Measurements from ENCODE around the gene GRID1.
A peak's percentile ranks its signal among the peaks of the same experiment; 100 is the strongest.

Gene GRID1

DNA sequence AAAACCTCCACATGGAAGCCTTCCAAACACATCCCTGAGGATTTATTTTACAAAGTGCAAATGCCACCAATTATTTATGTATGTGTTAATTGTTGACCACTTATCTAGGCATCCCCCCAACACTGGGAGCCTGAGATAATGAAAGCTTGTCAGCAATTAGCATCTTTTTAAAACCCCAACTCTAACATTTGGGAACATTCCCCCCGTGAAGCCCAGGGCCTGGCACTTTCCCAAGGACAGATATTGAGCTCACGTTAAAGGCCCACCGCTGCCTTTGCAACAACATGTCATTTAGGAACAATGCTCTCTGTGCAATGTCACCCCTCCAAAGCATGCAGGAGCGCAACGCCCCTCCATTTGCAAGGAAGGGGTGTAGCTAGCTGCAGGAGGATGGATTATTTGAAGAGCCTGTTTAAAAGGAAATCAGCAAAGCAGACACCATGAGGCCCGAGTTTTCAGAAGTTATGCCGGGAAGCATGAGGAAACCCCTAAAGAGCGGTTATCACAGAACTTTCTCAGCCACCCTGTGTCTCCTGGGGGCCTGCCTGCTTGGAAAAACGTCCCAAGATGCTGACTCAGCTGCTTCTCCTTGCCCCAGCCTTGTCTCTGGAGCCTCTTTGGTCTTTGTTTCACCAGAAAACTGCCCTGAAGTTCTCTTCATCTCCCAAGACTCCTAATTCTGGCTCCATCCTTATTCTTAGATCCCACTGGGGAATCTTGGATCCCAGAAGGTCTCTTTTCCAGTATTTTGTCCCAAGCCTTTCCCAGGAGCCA lies 444.1 kb downstream of the GRID1 start:
- H3K27ac ChIP-seq, result no peak overlapping the region
- H3K4me3 ChIP-seq, result no peak overlapping the region

DNA sequence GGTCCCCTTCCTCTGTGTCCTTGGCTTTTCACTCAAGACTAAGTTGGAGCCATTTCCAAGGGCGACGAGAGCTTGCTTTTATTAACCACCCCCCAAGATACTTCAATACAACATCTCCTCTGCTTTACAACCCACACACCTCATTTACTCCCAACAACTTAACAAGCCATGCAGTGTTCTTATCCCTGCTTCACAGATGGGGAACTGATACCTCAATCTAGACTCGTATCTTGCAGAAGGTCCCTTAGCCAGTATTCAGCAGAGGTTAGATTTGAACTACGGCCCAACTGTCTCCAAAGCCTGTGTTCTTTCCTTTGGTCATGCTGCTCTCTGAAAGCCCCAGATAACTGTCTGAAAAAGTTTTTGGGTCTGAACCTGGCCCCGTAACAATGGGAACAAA lies 444.8 kb downstream of the GRID1 start:
- H3K4me3 ChIP-seq, result no peak overlapping the region

DNA sequence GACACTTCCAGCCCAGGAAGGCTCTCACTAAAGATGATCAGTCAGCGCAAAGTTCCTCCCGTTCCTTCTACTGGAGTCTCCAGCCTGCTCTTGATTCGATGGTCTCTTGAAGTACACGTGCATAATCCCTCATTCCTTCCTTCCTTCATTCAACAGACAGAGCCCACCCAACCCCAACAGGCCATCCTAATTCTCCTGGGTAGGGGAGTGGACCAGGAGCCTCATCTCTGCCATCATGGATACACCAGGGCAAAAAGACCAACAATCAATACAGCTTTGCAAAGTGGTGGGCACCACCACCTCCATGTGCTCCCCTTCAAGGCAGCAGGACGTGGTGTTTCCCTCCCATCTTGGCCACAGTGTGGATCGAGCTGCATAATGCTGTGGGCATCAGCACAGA lies 446.3 kb downstream of the GRID1 start:
- Histone ChIP-seq H3K4me3 (no peak overlapping the region), H3K27ac (no peak overlapping the region)

More for the DNA sequence above, 444.8 kb downstream of the GRID1 start:
- peak overlapping the region in 1 of 21 experiments; percentile 33 for H3K27ac ChIP-seq

DNA sequence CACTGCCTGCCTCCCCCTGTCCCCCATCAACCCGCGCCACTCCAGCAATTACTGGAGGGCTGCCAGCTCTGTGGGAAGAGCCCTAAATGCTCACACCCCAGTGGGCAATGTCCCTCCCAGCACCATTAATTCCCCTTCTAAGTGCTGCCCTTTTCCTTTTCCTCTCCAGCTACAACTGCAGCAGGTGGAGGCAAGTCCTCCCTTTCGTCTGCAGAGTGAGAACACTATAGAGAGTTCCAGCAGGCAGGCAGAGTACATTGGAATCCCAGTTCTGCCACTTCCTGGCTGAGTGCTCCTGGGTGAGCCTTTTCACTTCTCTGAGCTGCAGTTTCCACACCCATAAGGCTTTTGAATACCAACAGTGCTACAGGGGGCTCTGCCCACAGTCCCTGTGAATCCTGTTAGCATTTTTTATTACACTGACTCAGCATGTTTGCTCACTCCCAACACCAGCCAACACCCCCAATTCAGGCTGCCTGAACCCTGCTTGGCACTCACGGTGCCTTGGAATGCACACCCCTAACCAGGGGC lies 447.0 kb downstream of the GRID1 start:
- Histone ChIP-seq H3K4me3 (no peak overlapping the region), H3K27ac (no peak overlapping the region)

DNA sequence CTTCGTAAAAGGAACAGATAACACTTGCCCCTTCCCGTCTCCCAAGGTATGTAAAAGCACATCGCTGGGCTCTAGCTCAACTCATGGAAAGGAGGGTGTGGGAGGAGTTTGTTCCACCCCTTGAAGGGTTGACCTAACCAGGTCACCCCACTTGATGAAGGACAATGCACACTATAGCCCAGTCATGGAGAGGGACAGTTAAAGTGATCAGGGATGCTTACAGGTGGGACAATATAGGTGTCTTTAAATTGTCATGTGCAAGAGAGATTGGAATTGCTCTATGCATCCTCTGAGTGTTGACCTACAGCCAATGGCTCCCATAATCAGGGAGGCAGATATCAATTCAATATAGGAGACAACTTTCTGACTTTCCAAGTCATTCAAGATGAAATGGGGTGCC lies 448.2 kb downstream of the GRID1 start:
- Histone ChIP-seq H3K27ac (no peak overlapping the region), H3K4me3 (no peak overlapping the region)

DNA sequence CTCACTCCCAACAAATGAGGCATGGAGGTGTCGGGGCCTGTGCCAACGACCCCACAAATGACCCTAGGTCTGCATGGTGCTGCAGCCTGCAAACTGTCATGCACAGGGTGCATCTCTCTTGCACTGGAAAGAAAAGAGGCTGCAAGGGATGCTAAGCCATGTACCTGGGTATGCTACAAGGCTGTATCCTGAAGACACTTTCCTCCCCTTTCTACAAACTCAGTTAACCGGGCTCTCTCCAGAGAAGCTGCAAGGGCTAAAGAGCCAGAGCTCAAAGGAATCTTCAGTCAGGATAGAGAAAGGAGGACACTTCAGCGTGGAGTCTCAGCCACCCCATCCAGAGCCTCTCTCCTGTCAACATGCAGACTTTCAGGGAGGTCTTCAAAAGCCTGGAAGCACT lies 449.0 kb downstream of the GRID1 start:
- Histone ChIP-seq H3K27ac (no peak overlapping the region), H3K4me3 (no peak overlapping the region)

DNA sequence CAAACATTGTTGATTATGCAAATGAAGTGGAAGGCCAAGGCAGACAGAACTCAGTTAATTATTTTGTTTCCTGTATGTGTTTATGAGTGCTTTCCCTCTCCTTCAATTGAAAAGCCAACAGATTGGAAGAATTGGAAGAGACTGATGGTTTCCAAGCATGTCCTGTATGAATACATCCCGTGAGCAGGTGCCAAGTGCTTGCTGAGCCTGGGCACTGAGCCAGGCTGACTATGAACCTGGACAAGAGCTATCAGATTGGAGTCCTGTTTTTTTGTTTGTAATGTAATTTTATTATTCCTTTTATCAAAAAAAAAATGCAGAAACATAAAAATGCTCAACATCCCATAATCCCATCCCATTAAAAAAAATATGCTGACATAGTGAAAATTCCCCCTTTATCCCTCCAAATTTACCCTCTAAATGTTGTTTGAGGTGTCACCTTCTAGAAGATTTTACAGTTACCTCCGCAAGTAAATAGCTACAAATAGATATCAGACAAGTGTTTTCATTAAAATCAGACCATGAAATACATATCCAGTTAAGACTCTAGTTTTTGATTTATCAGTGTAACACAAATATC lies 449.5 kb downstream of the GRID1 start:
- no peak overlapping the region for H3K27ac ChIP-seq
- no peak overlapping the region for H3K4me3 ChIP-seq

DNA sequence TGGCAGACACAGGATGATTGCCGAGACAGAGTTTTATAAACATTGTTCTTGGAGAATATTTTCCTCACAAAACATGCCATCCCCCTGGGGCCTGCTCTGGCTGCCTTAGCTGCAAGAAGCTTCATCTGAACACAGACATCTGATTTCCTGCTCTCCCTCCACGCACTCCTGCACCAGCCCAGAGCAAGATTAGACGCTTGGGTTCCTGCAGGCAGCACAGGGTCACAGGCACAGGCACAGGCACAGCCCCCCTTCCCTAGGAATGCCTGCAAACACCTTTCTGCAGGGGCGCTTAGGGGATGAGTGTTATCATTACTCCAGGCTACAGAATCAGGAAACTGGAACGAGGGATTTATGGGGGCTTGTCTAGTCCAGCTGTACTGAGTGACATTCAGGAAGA lies 450.3 kb downstream of the GRID1 start:
- H3K27ac ChIP-seq, result no peak overlapping the region
- H3K4me3 ChIP-seq, result no peak overlapping the region

DNA sequence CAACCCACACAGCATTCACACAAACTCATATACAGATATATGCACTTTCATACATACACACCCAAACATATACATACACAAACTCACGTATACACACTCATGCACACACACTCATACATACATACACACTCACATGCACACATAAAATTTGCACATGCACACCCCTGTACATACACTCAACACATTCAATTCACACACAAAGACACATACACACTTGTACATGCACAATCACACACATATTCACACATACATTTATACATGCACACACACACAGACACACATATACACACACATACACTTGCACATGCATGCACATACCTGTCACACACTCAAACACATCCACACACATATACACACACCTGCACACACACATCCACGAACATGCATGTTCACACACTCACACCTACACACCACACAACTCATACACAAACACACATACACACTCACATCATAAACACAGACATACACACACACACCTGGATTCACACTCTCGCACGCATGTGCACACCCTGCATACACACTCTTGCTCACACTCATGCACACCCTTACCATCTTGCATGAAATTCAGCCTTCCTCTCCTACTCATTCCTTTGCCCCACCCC lies 451.2 kb downstream of the GRID1 start:
- Histone ChIP-seq H3K4me3 (no peak overlapping the region), H3K27ac (no peak overlapping the region)

DNA sequence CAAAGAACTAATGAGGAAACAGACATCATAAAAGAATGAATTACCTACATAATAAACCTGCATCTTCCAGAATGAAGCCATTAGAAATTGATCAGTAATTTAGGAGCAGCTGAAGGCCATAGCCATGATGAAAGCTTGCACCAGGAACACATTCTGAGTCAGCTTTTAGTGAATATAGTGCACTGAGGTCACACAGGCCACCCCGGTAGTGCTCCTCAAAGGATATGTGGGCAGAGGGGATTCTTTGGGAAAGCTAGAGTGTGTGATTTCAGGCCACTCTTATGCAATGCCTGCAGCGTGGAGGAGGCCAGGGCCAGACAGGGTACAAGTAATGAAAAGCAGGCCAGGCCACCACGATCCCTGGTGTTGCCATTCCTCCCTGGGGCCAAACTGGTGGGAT lies 451.9 kb downstream of the GRID1 start:
- Histone ChIP-seq H3K4me3 (no peak overlapping the region), H3K27ac (no peak overlapping the region)

DNA sequence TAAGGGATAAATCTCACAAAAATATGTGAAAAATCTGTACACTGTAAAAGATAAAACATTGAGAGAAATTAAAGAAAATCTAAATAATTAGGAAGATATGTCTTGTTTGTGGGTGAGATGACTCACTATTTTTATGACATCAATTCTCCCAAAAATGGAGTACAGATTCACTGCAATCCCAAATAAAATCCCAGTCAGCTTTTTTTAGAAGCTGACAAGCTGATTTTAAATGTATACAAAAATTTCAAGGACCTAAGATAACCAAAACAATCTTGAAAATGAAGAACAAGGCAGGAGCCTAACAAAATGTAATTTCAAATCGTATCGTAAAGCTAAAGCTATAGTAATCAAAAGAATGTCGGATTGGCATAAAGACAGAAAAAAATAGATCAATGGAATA lies 458.1 kb downstream of the GRID1 start:
- H3K27ac ChIP-seq, result no peak overlapping the region

DNA sequence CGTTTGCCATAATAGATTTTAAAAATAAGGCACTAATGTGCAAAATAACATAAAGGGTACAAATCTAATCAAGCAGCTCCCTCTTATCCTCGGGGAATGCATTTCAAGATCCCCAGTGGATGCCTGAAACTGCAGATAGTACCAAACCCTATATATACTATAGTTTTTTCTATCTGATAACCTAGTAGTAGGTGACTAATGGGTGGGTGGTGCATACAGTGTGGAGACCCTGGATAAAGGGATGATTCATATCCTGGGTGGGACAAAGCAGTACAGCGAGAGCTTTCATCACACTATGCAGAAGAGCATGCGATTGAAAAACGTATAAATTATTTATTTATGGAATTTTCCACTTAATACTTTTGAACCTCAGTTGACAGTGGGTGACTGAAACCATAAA lies 464.5 kb downstream of the GRID1 start:
- H3K4me3 ChIP-seq, result no peak overlapping the region

More for the DNA sequence above, 458.1 kb downstream of the GRID1 start:
- H3K4me3 ChIP-seq, result no peak overlapping the region

DNA sequence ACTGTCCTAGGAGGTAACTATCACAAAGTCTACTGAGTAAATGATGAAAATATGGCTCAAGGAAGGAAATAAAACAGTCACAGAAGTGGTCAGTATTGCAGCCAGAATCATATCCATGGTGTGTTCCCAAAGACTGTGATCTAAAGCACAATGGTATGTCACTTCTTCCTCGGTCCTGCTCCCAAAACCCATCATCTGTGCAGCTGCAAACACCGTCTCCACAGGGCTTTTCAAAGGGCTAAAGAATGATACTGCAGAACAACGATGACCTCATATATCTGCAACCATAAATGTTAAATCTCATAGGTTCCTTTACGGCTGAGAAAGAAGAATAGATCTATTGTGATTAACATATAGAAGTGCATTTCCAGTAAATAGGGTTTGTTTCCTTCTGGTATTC lies 465.0 kb downstream of the GRID1 start:
- Histone ChIP-seq H3K4me3 (no peak overlapping the region), H3K27ac (no peak overlapping the region)

More for the DNA sequence above, 464.5 kb downstream of the GRID1 start:
- no peak overlapping the region for H3K27ac ChIP-seq

DNA sequence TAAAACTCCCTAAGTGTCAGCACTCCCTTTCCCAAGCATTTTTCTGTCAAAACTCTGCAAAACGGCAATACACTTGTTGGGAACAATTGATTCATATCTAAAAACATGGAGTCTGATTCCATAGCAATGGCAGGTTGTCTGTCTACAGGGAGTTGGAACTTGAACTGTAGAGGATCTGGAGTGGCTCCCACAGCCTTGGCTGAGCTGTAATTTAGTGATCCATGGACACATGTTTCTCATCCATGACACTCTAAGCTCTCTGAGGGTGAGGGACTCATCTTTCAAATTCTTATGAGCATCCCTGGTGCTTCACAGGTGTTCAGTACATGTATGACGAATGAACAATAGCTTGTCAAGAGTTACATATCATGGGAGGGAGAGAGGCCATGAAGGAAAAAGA lies 466.1 kb downstream of the GRID1 start:
- Histone ChIP-seq H3K27ac (no peak overlapping the region), H3K4me3 (no peak overlapping the region)

DNA sequence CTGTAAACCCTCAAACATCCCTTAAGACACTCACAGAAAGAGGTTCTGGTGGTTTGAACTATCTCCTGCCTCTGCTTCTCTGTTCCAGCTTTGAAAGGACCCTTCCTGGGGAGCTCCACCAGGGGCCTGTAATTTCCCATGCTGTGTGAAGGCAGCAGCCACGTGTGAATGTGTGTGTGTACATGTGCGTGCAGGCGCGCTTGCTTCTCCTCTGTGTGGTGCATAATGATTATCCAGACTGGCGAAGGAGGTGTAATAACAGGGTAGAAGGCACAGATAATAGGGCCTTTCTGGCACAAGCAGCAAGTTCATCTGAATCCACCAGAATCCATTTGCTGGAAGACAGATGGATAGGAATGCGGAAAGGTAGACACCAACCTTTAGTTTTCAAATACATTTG lies 466.5 kb downstream of the GRID1 start:
- no peak overlapping the region for H3K4me3 ChIP-seq
- no peak overlapping the region for H3K27ac ChIP-seq

DNA sequence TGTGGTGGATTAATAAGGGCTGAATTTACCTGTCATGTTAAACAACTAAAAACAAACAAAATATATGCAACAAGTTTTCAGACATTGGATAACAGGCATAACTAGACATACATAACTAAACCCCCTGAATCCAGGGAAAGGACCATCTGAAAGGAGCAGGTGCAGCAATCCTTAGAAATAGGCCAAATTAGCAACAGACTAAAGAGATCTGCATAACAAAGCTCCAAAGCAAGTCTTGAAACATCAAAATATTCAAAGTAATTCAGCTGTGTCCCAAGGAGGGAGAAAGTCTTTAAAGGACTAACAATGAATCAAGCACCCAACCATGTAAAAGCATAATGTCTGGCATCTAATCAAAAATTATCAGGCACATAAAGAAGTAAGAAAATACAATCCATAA lies 475.1 kb downstream of the GRID1 start:
- Histone ChIP-seq H3K4me3 (no peak overlapping the region), H3K27ac (no peak overlapping the region)

DNA sequence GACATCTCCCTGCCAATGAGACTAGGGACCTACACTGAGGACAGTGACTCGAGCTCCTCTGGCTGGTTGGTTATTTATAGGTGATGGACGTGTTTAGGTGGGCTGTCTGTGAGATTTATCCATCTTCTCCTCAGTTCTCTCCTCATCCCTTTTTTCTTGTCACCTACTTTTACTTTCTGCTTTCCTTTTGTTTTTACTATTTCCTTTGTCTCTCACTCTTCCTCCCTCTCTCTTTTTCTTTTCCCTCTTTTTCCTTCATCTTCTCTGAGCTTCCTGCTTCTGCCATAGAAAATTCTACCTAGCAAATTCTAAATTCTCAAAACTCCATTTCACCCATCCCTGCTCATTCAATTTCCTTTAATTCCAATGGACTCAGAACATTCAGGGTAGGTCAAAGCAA lies 478.0 kb downstream of the GRID1 start:
- H3K27ac ChIP-seq, result no peak overlapping the region
- no peak overlapping the region for H3K4me3 ChIP-seq

DNA sequence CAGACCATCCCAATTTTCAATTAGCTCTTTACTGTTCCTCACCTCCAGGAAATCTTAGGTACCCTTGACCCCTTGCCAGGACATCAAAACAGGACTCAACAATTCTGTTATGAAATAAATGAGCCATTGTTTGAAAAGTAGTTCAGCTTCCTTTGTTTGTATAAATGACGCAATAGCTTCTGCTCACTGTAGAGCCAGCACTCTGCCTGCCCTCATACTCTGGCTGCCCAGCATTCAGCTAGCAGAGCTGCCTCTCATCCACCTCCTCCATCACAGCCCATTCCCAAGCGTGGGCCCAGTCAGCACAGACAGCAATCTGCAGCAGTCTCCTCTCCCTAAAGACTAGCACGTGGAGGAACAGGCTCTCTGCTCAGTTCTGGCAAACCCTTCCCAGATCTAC lies 478.6 kb downstream of the GRID1 start:
- Histone ChIP-seq H3K27ac (no peak overlapping the region), H3K4me3 (no peak overlapping the region)

DNA sequence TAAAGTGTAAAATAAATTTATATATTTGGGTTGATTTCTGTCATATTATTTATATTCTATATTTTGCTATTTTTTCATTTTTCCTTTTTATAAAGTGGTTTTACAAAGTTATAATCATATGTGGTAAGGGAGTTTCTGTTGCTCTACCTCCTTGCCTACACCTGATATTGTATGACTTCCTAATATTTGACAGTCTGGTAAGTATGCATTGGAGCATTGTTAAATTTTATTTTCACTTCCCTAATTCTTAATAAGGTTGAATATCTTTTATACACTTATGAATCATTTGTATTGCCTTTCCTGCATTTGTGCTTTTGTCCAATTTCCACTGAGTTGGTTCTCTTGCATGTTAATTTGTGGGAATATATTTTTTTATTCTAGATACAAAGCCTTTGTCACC lies 492.4 kb downstream of the GRID1 start:
- H3K27ac ChIP-seq, result no peak overlapping the region
- H3K4me3 ChIP-seq, result no peak overlapping the region

DNA sequence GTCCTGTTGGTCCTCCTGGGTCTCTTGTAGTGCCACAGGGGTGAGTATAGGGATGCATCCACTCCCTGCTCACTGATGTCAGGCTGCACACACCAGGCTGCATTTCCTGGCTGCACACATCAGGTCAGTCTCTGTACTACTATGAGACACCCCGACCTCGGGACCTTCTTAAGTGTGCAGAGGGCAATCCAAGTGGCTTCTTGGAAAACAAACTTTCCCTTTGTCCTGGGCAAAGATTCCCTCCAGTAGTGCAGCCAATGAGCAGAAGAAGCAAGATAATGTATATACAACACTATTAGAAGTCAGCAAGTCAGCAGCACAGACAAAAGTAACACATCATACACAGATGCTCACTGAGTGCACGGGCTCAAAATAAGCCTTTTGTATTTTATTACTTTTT lies 493.5 kb downstream of the GRID1 start:
- Histone ChIP-seq H3K4me3 (no peak overlapping the region), H3K27ac (no peak overlapping the region)
